Measurements from ENCODE around the gene AK8.

Gene AK8

DNA sequence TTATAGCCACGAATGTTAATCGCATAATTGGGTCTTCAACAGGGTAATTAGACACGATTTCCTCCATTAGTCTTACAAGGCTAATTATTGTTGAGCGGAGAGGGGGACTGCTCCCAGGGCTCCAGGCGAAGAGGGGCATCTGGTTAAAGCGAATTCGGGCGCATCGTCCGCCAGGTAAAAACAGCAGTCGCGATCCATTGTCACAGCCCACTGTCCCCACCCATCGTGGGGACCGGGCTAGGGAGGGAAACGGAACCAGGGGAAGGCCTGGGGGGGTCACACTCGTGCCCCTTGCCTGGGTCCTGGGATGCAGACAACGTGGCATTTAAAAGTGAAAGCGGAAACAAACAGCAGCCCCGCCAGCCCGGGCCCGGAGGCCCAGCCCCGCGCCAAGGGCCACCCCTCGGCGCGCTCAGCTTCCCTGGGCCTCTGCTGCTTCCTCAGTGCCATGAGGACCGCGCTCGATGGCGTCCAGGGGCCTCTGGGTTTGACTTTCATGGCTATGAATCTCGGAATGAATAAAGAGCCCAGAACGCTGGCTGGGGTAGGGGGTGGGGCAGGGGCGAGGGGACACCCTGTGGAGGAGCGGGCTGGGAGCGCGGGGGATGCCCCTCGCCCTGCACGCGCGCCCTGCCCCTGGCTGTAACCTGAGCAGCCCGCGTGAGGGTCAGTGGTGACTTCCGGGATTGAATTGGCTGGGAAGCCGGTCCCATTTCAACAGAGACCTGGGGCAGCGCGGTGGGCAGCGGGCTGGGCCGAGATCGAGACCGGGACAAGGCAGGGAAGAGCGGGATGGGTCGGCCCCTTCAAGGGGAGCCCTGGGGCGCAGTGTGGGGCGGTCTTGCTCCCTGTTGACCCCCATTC, 107.9 kb downstream of the AK8 start:
- DNase-seq, result peak; percentile 77

DNA sequence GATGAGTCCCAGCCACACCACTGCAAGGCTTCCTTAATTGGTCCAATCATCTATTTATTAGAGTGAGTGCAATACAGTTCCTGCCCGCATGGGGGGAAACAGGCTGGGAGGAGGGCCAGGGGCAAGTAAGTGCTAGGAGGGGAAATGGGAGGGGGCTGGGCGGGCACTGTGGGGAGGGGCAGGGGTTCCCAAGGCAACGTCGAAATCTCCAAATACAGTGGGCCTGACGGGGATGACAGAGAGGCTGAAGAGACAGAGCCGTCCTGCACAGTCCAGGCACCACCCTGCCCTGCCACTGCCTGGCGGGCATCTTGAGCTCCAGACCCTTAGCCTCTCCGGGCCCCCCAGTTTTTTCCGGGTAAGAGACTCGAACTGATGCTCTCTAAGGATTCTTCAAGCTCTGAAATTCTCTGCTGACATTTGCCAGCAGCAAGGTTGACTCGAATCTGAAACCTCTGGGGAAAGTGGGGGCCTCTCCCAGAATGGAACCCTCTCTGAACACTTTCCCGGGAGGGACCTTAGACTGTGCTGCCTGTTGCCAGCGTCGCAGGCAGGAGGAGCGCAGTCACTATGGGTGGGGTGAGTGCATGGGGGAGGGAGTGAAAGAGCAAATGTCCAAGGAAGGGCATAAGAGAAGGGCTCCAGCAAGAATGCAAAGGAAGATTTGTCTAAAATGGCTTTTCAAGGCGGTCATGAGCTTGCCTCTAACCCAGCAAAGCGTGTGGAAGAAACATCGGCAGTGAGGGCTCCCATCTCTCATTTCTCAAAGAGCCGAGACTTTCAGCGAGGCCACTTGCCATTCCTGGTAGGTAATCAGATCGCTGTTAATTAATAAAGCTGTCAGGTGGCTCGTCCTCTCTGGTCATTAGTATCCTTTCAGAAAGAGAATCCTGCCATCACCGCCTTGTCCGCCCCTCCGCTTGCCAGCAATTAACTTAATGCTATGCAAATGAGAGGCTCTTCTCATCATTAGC, 108.9 kb downstream of the AK8 start:
- peak; percentile 81 for DNase-seq

DNA sequence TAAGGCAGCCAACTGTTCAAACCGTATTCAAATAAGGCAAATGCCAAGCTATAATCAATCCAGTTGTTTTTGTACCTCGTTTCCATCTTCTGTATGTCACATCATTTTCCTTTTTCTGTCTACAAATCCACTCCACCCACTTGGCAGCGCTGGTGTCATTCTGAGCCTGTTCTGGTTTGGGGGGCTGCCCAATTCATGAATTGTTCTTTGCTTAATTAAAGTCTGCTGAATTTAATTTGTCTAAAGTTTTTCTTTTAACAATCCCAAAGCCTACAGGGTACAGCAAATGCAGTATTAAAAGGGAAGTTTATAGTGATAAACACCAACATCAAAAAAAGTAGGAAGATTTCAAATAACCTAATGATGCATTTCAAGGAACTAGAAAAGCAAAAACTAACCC, 114.5 kb downstream of the AK8 start:
- DNase-seq, result no peak

GRCh38 chr9:132762896-132763295, 115.2 kb downstream of the AK8 start:
- no peak for DNase-seq

GRCh38 chr9:132761602-132762001, 116.5 kb downstream of the AK8 start:
- no peak for DNase-seq

DNA sequence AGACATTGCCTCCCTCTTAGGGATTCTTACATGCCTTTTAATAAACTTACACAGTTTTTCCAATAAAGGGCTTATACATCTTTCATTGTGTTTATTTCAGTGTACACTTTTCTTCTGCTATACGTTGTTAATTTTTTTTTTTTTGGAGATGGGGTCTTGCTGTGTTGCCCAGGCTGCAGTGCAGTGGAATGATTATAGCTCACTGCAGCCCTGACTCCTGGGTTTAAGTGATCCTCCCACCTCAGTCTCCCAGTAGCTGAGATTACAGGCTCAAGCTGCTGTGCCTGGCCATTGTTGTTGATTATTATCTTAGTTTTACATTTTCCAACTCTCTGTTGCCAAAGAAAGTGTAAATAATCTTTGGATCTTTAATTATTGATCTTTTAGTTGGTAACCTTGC, 118.0 kb downstream of the AK8 start:
- DNase-seq, result no peak

- no peak for DNase-seq
Measured at GRCh38 chr9:132757016-132757415, 121.1 kb downstream of the AK8 start.

- no peak for DNase-seq
Measured at GRCh38 chr9:132756214-132756845, 121.8 kb downstream of the AK8 start.

- no peak for DNase-seq
Measured at GRCh38 chr9:132755096-132755495, 123.0 kb downstream of the AK8 start.

- DNase-seq, result no peak
Measured at GRCh38 chr9:132754236-132754635, 123.8 kb downstream of the AK8 start.

- DNase-seq, result no peak
Measured at GRCh38 chr9:132753593-132753880, 124.5 kb downstream of the AK8 start.

GRCh38 chr9:132752877-132753592, 125.0 kb downstream of the AK8 start:
- DNase-seq, result no peak

GRCh38 chr9:132750668-132751067, 127.4 kb downstream of the AK8 start:
- no peak for DNase-seq

GRCh38 chr9:132749306-132749705, 128.8 kb downstream of the AK8 start:
- DNase-seq, result no peak

GRCh38 chr9:132748450-132748849, 129.6 kb downstream of the AK8 start:
- no peak for DNase-seq

DNA sequence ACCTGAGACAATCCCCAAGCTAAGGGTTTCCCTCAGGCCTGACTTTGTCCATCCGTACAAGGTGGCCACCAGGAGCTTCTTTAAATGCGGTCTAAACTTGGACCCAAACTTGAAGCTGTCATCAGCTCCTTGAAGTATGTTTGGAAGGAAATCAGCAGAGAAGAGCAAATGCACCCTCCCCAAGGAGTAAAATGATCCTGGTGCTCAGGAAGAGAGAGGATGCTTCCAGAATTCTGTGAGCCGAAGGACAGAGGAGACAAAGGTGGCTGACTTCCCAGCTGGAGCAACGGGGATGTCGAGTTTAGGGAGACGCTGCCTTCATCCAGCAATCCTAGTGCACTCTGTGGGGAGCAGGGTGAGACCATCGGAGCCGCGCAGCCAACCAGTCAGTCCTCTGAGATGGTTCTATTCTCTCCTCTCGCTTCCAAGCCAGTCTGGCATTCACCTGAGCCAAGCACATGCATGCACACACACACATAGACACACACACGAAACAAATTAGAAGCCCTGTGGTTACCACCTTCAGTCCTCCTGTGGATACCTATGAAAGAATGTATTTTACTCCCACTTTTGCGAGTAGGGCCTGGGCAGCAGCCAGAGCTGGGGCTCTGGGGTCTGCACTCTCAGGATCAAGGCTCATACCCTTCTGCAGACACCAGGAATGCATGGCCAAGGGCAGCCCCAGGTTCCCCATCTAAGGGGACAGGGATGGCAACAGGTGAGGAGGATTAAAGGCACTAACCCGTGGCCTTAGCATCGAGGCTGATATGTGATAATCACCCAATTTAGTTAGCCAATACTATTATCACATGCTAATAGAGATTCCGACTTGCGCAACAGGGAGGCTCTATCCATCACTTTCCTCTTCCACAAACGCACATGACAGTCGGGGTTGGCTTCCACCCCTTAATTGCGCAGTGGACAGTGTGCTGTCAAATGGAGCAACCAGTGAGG, 132.1 kb downstream of the AK8 start:
- DNase-seq, result no peak

DNA sequence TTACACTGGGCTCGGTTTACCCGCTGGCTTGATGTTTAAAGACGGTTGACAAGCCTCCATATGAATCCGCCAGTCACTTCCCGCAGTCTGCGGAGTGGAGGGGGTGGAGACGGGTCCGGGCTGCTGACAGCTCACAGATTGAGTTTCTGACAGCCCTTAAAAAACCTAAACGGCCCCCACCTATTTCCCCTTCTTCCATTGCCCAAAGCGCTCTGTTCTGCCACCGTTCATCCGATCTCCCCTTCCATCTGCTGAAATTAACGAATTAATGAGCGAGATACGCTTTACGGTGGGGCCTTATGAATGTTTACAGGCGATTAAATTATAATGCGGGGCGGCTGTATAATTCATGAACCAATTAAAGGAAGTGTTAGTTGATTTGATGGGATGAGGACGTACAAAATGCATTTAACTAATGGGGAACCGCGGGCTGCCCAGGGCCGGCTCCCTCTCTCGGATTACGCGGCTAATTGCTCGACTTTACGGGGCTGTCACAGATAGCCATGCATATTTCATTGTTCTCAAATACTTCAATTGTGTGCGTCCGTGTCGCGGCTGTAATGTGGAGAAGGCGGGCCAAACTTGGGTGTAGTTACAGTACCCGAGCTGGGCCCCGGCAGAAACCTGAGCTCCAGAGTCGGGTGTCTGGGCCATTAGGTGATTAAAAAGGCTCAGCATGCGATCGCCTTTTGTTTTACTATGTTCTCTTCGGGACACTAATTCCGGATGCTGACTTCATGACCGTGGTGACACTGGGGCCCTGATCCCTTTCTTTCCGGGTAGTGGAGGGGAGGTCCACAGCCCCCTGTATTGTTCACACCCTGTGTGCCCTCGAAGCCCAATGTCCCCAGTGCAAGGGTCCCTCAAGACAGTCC, 133.0 kb downstream of the AK8 start:
- DNase-seq, result no peak

DNA sequence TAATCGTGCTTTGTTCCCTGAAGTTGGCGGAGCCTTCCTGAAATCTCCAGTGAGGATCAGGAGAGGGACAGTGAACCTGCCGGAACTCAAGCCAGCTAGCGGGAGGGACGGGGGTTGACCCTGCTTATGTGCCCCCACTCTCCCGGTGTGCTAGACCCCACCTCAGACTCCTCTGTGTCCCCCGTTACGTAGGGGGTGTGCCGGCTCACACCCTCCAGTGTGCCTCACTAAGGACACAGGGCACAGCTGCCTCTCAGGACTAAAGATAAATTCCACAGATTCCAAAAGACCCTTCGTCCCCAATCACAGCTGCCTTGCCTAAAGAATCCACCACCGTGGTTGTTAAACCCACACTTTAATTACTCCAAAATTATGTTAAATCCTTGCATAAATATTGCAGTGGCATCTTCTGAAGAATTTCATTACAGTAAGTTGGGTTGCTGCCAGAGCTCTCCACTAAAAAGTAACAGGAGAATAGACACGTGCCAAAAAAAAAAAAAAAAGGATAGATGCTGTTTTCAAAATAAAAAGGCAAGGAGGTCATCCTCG, 134.1 kb downstream of the AK8 start:
- DNase-seq, result no peak

DNA sequence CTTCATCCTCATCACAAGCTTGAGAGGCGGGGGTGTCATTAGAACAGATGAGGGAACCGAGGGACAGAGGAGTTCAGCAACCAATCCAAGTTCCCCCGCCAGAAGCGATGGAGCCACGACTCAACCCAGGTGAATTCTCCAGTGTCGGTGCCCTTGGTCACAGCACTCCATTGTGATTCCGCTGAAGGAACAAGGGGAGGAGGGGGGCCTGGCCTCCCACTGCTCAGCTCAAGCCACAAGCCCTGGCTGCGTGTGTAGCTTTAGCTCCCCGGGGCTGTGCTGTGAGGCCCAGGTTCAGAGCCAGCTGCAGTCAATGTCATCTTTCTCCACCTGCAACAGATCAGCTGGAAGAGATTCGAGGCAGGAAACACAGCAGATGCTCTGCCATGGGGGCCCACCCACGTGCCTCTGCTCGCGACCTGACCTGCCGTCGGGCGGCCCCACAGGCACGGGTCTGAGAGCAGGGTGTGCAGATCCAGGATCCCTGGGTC, 135.2 kb downstream of the AK8 start:
- no peak for DNase-seq

Data from CD4-positive, alpha-beta T cell treated with Interleukin-6 for 4 hours (primary cell).